Vagina (tissue), 2 donors: ENCODE results near the gene HPS5. TPM values are rescaled to one million over a fixed set of nuclear protein-coding genes. Genes with fewer than 3 reads are reported as not detected.
"Not testable (repeated sequence)": the region's sequence is repeated elsewhere in the genome, so short reads cannot be mapped to it uniquely, and the experiment has no call there.

Experiments used
- DNase-seq, 2 donors: peaks; one replicate each; pipeline ENCODE4 v3.0.0-alpha.2; 2017; ENCODE audit errors: extremely low spot score in 2 of 2
- H3K27ac ChIP-seq: fragments of 200-600 bp; sonication (generic); one replicate; pipeline ENCODE4 v1.5.1; 2019
- H3K27me3 ChIP-seq: fragments of 200-600 bp; sonication (generic); one replicate; pipeline ENCODE4 v1.5.1; 2019
- H3K36me3 ChIP-seq, 2 donors: fragments of 200-600 bp; sonication (generic); one replicate each; pipeline ENCODE4 v1.5.1; 2017 to 2019
- H3K4me1 ChIP-seq: fragments of 200-600 bp; sonication (generic); one replicate; pipeline ENCODE4 v1.5.1; 2019
- H3K4me3 ChIP-seq, 2 donors: fragments of 200-600 bp; sonication (generic); 1 replicate in 1 of 2; 2 replicates in 1 of 2; pipeline ENCODE4 v1.5.1; 2016 to 2019
- H3K9me3 ChIP-seq: fragments of 200-600 bp; sonication (generic); one replicate; pipeline ENCODE4 v1.5.1; 2019
- POLR2A ChIP-seq, 2 donors: fragments of 450-650 bp; IDR thresholded peaks; one replicate each; pipeline ENCODE4 v1.6.1; 2017; ENCODE audit warnings: antibody characterized with exemption in 2 of 2, mild to moderate bottlenecking in 2 of 2, moderate library complexity in 2 of 2
- POLR2AphosphoS5 ChIP-seq, 2 donors: sonication (generic); formaldehyde crosslinking; IDR thresholded peaks; one replicate each; pipeline ENCODE4 v1.9.0; 2017; ENCODE audit warnings: antibody characterized with exemption in 2 of 2, mild to moderate bottlenecking in 2 of 2, low read depth in 1 of 2; ENCODE audit not compliant: insufficient read depth in 1 of 2
- intact Hi-C: fragments of 100-400 bp; cut with DNase I; formaldehyde crosslinking; loops from one replicate; pipeline ENCODE4 v1.15.1; 2023
- total RNA-seq: library from RNA; depleted of rRNA; stranded (reverse); fragments of >200 nt; gene quantifications from one replicate; pipeline ENCODE4 v1.2.3, GENCODE V29; 2016
- TF ChIP-seq, protein P1 (sequence below), 3 experiments: fragments of 450-650 bp in 2 of 3; fragments of 200-600 bp in 1 of 3; sonication (generic) in 1 of 3; IDR thresholded peaks; one replicate each; pipeline ENCODE4 v1.5.1; 2017 to 2019; ENCODE audit warnings: antibody characterized with exemption in 3 of 3, mild to moderate bottlenecking in 2 of 3, moderate library complexity in 2 of 3

Gene HPS5
- total RNA-seq, 1 donor from 2014 or later, result 17.4 TPM

DNA sequence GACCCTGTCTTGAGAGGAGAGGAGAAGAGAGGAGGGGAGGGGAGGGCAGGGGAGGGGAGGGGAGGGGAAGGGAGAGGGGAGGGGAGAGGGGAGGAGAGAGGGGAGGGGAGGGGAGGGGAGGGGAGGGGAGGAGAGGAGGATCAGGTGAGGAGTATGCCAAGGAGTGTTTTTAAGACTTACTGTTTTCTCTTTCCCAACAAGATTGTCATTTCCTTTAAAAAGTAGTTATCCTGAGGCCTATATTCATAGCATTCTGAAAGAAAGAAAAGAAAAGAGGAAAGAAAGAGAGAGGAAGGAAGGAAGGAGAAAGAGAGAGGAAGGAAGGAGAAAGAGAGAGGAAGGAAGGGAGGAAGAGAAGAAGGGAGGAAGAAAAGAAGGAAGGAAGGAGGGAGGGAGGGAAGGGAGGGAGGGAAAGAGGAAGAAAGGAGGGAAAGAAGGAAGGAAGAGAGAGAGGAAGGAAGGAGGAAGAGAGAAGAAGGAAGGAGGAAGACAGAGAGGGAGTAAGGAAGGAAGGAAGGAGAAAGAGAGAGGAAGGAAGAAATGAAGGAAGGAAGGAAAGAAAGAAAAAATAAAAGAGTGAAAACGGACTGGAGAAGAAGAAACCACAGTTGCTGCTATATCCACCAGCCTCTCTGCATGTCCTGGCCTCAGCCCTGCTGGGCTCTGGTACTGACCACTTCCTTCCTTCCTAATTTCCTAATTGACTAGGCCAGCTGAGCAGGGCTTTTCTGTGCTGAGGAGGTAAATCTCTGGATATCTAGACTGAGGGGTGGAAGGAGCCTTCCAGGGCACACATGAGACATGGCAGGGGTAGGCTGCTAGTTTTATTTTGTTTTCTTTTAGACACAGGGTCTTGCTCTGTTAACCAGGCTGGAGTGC lies 57.0 kb downstream of the HPS5 start:
- Histone ChIP-seq H3K4me1 (no peaks in the 10 kb centered on the region), H3K4me3 (no peak overlapping the region), H3K27ac (no peak overlapping the region), H3K27me3 (no peaks in the 10 kb centered on the region), H3K36me3 (no peaks in the 10 kb centered on the region), H3K9me3 (no peaks in the 10 kb centered on the region)
- TF ChIP-seq POLR2AphosphoS5 (IDR thresholded peaks at IDR 0.05; ENCODE audit: insufficient read depth in 1 of 2, low read depth in 1 of 2) (no peak), POLR2A (IDR thresholded peaks at IDR 0.05) (no peak)
- TF ChIP-seq, protein P1, sequence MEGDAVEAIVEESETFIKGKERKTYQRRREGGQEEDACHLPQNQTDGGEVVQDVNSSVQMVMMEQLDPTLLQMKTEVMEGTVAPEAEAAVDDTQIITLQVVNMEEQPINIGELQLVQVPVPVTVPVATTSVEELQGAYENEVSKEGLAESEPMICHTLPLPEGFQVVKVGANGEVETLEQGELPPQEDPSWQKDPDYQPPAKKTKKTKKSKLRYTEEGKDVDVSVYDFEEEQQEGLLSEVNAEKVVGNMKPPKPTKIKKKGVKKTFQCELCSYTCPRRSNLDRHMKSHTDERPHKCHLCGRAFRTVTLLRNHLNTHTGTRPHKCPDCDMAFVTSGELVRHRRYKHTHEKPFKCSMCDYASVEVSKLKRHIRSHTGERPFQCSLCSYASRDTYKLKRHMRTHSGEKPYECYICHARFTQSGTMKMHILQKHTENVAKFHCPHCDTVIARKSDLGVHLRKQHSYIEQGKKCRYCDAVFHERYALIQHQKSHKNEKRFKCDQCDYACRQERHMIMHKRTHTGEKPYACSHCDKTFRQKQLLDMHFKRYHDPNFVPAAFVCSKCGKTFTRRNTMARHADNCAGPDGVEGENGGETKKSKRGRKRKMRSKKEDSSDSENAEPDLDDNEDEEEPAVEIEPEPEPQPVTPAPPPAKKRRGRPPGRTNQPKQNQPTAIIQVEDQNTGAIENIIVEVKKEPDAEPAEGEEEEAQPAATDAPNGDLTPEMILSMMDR (IDR thresholded peaks at IDR 0.05), result no peak
- peak in 1 of 2 donors; percentile 1 for DNase-seq
- intact Hi-C loops, result no loop called here

DNA sequence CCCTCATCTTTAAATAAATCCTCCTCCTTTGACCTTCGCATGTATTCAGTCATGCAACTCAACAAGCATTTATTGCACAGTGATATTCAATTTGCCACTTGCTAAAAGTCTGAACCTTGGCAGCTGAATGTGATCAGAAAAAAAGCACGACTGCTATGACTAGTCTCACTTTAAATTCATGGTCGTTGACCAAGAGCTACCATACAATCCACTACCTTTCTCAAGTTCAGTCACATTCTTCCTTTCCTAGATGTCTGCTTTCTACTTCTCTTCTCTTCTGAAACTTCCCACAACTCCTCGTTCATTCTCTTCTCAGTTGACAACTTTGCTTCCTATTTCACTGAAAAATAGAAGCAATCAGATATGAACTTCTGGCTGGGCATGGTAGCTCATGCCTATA lies 57.9 kb downstream of the HPS5 start:
- no peak overlapping the region for H3K4me3 ChIP-seq
- H3K36me3 ChIP-seq, result no peaks in the 10 kb centered on the region
- intact Hi-C loops, result no loop called here
- no peaks in the 10 kb centered on the region for H3K27me3 ChIP-seq
- no peak overlapping the region for H3K27ac ChIP-seq
- no peak for DNase-seq
- H3K9me3 ChIP-seq, result no peaks in the 10 kb centered on the region
- H3K4me1 ChIP-seq, result no peaks in the 10 kb centered on the region
- TF ChIP-seq POLR2AphosphoS5 (IDR thresholded peaks at IDR 0.05; ENCODE audit: insufficient read depth in 1 of 2, low read depth in 1 of 2), result no peak
- TF ChIP-seq, protein P1 (IDR thresholded peaks at IDR 0.05), result no peak
- no peak for TF ChIP-seq POLR2A (IDR thresholded peaks at IDR 0.05)

DNA sequence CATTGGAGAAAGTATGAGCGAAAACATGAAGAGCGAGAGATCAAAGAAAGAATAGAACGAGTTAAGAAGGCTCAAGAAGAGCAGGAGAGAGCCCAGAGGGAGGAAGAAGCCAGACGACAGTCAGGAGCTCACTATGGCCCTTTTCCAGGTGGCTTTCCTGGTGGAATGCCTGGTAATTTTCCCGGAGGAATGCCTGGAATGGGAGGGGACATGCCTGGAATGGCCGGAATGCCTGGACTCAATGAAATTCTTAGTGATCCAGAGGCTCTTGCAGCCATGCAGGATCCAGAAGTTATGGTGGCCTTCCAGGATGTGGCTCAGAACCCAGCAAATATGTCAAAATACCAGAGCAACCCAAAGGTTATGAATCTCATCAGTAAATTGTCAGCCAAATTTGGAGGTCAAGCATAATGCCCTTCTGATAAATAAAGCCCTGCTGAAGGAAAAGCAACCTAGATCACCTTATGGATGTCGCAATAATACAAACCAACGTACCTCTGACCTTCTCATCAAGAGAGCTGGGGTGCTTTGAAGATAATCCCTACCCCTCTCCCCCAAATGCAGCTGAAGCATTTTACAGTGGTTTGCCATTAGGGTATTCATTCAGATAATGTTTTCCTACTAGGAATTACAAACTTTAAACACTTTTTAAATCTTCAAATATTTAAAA lies 59.1 kb downstream of the HPS5 start:
- intact Hi-C loops, H3K27me3 ChIP-seq, H3K27ac ChIP-seq, H3K9me3 ChIP-seq, H3K36me3 ChIP-seq, H3K4me1 ChIP-seq, H3K4me3 ChIP-seq: not testable (repeated sequence)
- DNase-seq, result peak in 1 of 2 donors; percentile 18

DNA sequence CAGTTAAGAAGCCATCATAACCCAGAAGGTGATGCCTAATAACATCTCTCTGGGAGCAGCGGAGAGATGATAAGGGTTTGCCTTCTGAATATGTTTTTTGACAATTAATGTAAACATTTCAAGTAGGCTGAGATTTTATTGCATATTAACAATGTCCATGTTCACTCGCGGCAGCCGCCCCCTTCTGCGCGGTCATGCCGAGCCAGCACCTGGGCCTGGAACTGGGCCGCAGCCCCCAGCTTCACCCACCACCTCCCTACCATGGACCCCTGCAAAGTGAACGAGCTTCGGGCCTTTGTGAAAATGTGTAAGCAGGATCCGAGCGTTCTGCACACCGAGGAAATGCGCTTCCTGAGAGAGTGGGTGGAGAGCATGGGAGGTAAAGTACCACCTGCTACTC lies 60.2 kb downstream of the HPS5 start:
- H3K4me1 ChIP-seq, result no peaks in the 10 kb centered on the region
- H3K27me3 ChIP-seq, result no peaks in the 10 kb centered on the region
- TF ChIP-seq, protein P1 (IDR thresholded peaks at IDR 0.05), result no peak
- TF ChIP-seq POLR2A (IDR thresholded peaks at IDR 0.05) (no peak), POLR2AphosphoS5 (IDR thresholded peaks at IDR 0.05; ENCODE audit: insufficient read depth in 1 of 2, low read depth in 1 of 2) (no peak)
- no peak overlapping the region for H3K4me3 ChIP-seq
- no peaks in the 10 kb centered on the region for H3K9me3 ChIP-seq
- no peaks in the 10 kb centered on the region for H3K36me3 ChIP-seq
- intact Hi-C loops, result no loop called here
- no peak for DNase-seq
- no peak overlapping the region for H3K27ac ChIP-seq

DNA sequence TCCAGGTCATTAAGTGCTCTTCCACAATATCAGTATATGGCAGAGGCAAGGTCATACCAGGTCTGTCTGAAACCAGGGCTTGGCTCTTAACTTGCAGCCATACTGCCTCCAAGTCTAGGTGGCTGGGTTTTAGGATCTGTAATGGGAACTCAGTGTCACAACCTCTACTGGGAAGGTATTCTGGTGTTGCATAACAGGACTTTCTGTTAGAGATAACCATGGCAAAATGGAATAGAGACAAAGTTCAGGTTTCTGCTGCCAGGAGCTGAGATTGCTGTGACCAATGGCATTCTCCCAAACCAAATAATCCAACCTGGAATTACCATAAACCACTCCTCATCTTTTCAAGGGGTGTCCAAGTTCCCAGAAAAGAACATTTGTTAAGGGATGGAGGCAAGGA lies 62.7 kb downstream of the HPS5 start:
- TF ChIP-seq, protein P1 (IDR thresholded peaks at IDR 0.05), result no peak
- TF ChIP-seq POLR2AphosphoS5 (IDR thresholded peaks at IDR 0.05; ENCODE audit: insufficient read depth in 1 of 2, low read depth in 1 of 2) (no peak), POLR2A (IDR thresholded peaks at IDR 0.05) (no peak)
- H3K27ac ChIP-seq, result no peak overlapping the region

More for the DNA sequence above, 62.7 kb downstream of the HPS5 start:
- Histone ChIP-seq H3K27me3 (no peaks in the 10 kb centered on the region), H3K36me3 (no peaks in the 10 kb centered on the region), H3K4me1 (no peaks in the 10 kb centered on the region), H3K4me3 (no peak overlapping the region), H3K9me3 (no peaks in the 10 kb centered on the region)
- no peak for DNase-seq
- intact Hi-C loops, result no loop called here
